K562 (cell line): ENCODE measurements around the gene SYCN. TPM values are rescaled to one million over a fixed set of nuclear protein-coding genes. Genes with fewer than 3 reads are reported as not detected.

Experiments used
- ATAC-seq: fragments of 200-7000 bp; cut with Tn5 transposase; 3 replicates; pipeline ENCODE4 v1.9.1; 2020; ENCODE audit warnings: moderate library complexity
- BruUV-seq: library from RNA; stranded (reverse); fragments of 400-500 nt; replicated peaks from 2 replicates; lab custom pipeline; 2021; lab: Mats Ljungman, UMichigan
- CTCF ChIA-PET: fragments of 300-600 bp; formaldehyde crosslinking; extraction: SDS; loops from one replicate; lab custom pipeline; 2021; ENCODE audit warnings: low intra/inter-chr PET ratio; lab: Yijun Ruan, JAX
- POLR2A ChIA-PET: fragments of 300-600, 350-650 bp; sonication (Branson Sonifier 250); formaldehyde crosslinking; extraction: SDS; loops from one replicate; lab custom pipeline; 2021; ENCODE audit warnings: antibody characterized with exemption, inconsistent platforms; lab: Yijun Ruan, JAX
- DNase-seq, 4 experiments: peaks; one replicate each; pipeline versions ENCODE4 v3.0.0 to v3.0.0-alpha.2; 2011 to 2018; ENCODE audit warnings: low spot score in 3 of 4, mixed read lengths in 3 of 4; ENCODE audit errors: extremely low read depth in 1 of 4
- FAIRE-seq: peaks from 2 replicates; lab custom pipeline; 2011; peaks lifted over from hg19 to GRCh38; lab: Jason Lieb, UNC
- H2AFZ ChIP-seq: 2 replicates; pipeline ENCODE4 v1.6.0; 2011; ENCODE audit warnings: low read depth, low read length, control low read depth, inconsistent platforms
- H3K27ac ChIP-seq: fragments of 200-600 bp; 3 replicates; pipeline ENCODE4 v1.8.0; 2011; ENCODE audit warnings: low read depth, mild to moderate bottlenecking, control low read depth, inconsistent platforms, low read length, moderate library complexity, mixed read lengths; ENCODE audit errors: extremely low read depth
- H3K27me3 ChIP-seq, 2 experiments: fragments of 300-600 bp in 1 of 2; 2 replicates in 1 of 2; 3 replicates in 1 of 2; pipeline versions ENCODE4 v1.6.0 to v1.8.0; 2011; ENCODE audit warnings: inconsistent platforms in 2 of 2, low read length in 2 of 2, mild to moderate bottlenecking in 1 of 2, mixed read lengths in 1 of 2, moderate library complexity in 1 of 2; ENCODE audit not compliant: control insufficient read depth in 2 of 2, insufficient read depth in 2 of 2
- H3K36me3 ChIP-seq: fragments of 300-600 bp; 3 replicates; pipeline ENCODE4 v1.8.0; 2011; ENCODE audit warnings: mild to moderate bottlenecking, low read length, inconsistent platforms; ENCODE audit not compliant: control insufficient read depth, insufficient read depth
- H3K4me1 ChIP-seq, 2 experiments: fragments of 200-600 bp in 1 of 2; replicated peaks in 1 of 2; 2 replicates in 1 of 2; 3 replicates in 1 of 2; pipeline versions ENCODE4 v1.5.1 to v1.8.0; 2011; ENCODE audit warnings: inconsistent platforms in 2 of 2, low read length in 2 of 2, mild to moderate bottlenecking in 1 of 2, mixed read lengths in 1 of 2, moderate library complexity in 1 of 2; ENCODE audit not compliant: control insufficient read depth in 2 of 2, insufficient read depth in 2 of 2
- H3K4me2 ChIP-seq: 2 replicates; pipeline ENCODE4 v1.6.1; 2011; ENCODE audit warnings: low read length, control low read depth, inconsistent platforms, mixed read lengths; ENCODE audit not compliant: insufficient read depth
- H3K4me3 ChIP-seq: fragments of 200-600 bp; sonication (generic), shearing (Covaris generic); 2 replicates; pipeline ENCODE4 v1.5.1; 2016; ENCODE audit warnings: control low read depth, inconsistent platforms
- H3K79me2 ChIP-seq: fragments of 200-600 bp; 3 replicates; pipeline ENCODE4 v1.8.0; 2011; ENCODE audit warnings: low read length, inconsistent platforms; ENCODE audit not compliant: control insufficient read depth, insufficient read depth
- H3K9ac ChIP-seq, 2 experiments: 2 replicates each; pipeline versions ENCODE4 v1.6.0 to v1.6.1; 2011; ENCODE audit warnings: low read depth in 2 of 2, low read length in 2 of 2, control low read depth in 1 of 2, inconsistent platforms in 1 of 2, mild to moderate bottlenecking in 1 of 2, mixed read lengths in 1 of 2; ENCODE audit not compliant: insufficient read depth in 1 of 2
- H3K9me1 ChIP-seq: one replicate; pipeline ENCODE4 v1.6.0; 2011; ENCODE audit warnings: inconsistent platforms, mild to moderate bottlenecking, low read length, moderate library complexity; ENCODE audit not compliant: control insufficient read depth, insufficient read depth
- H3K9me3 ChIP-seq: replicated peaks from 2 replicates; pipeline ENCODE4 v1.5.1; 2011; ENCODE audit warnings: low read depth, low read length, inconsistent platforms; ENCODE audit not compliant: control insufficient read depth, insufficient read depth
- H4K20me1 ChIP-seq: replicated peaks from 2 replicates; pipeline ENCODE4 v1.6.1; 2011; ENCODE audit warnings: low read length, inconsistent platforms, mixed read lengths; ENCODE audit not compliant: control insufficient read depth, insufficient read depth
- BRF1 ChIP-seq: IDR thresholded peaks from 3 replicates; pipeline ENCODE4 v1.6.1; 2011; ENCODE audit warnings: borderline replicate concordance, mild to moderate bottlenecking; ENCODE audit not compliant: insufficient read length; ENCODE audit errors: extremely low read depth
- TRIM28 ChIP-seq: fragments of 450-650 bp; IDR thresholded peaks from 2 replicates; pipeline ENCODE4 v1.6.1; 2017
- ZKSCAN1 ChIP-seq: fragments of 150-350 bp; IDR thresholded peaks from 2 replicates; pipeline ENCODE4 v1.6.1; 2016; ENCODE audit warnings: low read depth, low read length
- WGBS: fragments of 100-300 bp; shearing (Covaris generic); methylation state at CpG from one replicate; pipeline ENCODE4 v1.1.6; 2016; ENCODE audit warnings: low coverage, mixed read lengths; ENCODE audit not compliant: insufficient coverage; ENCODE audit errors: missing lambda C conversion rate; 5-methylcytosine and 5-hydroxymethylcytosine counted together
- in situ Hi-C: fragments of 300-500 bp; cut with MboI; formaldehyde crosslinking; loops from 4 replicates; pipeline ENCODE4 v1.15.0; 2018; ENCODE audit warnings: inconsistent platforms, mixed read lengths
- intact Hi-C: fragments of 100-400 bp; cut with micrococcal nuclease; formaldehyde crosslinking; loops from 2 replicates; pipeline ENCODE4 v1.14.2; 2022
- polyA plus RNA-seq, 8 experiments: library from polyadenylated mRNA; depleted of rRNA in 4 of 8; stranded (reverse) in 5 of 8; unstranded in 3 of 8; fragments of >200 nt; fragmentation: Nextera tagmentation in 2 of 8; fragmentation: Illumina TruSeq in 1 of 8; extraction: Ambion mirVana in 2 of 8; extraction: Trizol in 1 of 8; gene quantifications; 2 replicates each; pipeline versions ENCODE4 v1.2.1 to v1.2.3, GENCODE V29; 2011 to 2014; ENCODE audit warnings: inconsistent platforms in 1 of 8, missing spikeins in 1 of 8
- total RNA-seq, 7 experiments: library from RNA; depleted of rRNA in 6 of 7; stranded (reverse); fragments of >200 nt in 6 of 7; fragmentation: Illumina TruSeq in 2 of 7; extraction: Trizol in 2 of 7; gene quantifications; 2 replicates each; pipeline versions ENCODE4 v1.2.1 to v1.2.3, GENCODE V29; 2011 to 2021; ENCODE audit warnings: low replicate concordance in 1 of 7
- TF ChIP-seq, protein P1 (sequence below): IDR thresholded peaks from 3 replicates; pipeline ENCODE4 v1.6.1; 2011; ENCODE audit warnings: borderline replicate concordance, mild to moderate bottlenecking; ENCODE audit not compliant: insufficient read length, insufficient read depth

The SYCN gene
- total and polyA plus RNA-seq, 9 of the 15 experiments (the other 6 are each of a cell fraction or from before 2014, with no cell fraction given), result not detected

DNA sequence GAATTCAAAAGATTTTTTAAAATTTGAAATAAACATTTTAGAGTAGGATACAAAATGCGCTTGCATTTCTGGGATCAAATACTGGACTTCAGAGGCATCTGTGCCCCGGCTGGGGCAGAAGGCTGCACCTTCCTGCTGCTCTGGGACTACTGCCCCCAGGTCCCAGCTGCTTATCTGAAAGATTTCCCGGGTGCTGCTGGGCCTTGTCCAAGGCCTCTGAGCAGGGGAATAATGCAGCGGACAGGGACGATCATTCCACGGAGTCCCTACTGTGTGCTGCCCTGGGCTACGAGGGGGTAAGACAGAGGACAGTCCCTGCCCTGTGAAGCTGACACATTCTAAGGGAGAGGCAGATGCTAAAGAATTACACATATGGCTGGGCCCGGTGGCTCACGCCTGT is 40.4 kb downstream of the SYCN start:
- peaks cover 5% of the 10 kb centered on the region; the same call in 1 of the 3 replicates for H3K36me3 ChIP-seq
- H3K79me2 ChIP-seq, result peaks cover 34% of the 10 kb centered on the region
- H3K4me1 ChIP-seq, result peaks cover 11 to 43% of the 10 kb centered on the region in 2 experiments; a peak in 4 of 5 replicates
- no peak overlapping the region for H3K4me3 ChIP-seq
- FAIRE-seq (no peak), ATAC-seq (no peak), DNase-seq (no peak)
- TF ChIP-seq TRIM28 (no peak), ZKSCAN1 (peak; percentile 81), BRF1 (no peak)
- TF ChIP-seq, protein P1, sequence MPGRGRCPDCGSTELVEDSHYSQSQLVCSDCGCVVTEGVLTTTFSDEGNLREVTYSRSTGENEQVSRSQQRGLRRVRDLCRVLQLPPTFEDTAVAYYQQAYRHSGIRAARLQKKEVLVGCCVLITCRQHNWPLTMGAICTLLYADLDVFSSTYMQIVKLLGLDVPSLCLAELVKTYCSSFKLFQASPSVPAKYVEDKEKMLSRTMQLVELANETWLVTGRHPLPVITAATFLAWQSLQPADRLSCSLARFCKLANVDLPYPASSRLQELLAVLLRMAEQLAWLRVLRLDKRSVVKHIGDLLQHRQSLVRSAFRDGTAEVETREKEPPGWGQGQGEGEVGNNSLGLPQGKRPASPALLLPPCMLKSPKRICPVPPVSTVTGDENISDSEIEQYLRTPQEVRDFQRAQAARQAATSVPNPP, result no peak
- H3K9me3 ChIP-seq, result no peaks in the 10 kb centered on the region
- H3K27me3 ChIP-seq, result no peaks in the 10 kb centered on the region
- peaks cover 13% of the 10 kb centered on the region for H3K9me1 ChIP-seq
- ChIA-PET POLR2A (interaction anchor here (0.9 kb wide), 1 partner anchor 10 kb away, joined by 3 read pairs; no protein-coding TSS in a partner anchor), CTCF (no interaction called here)
- H3K27ac ChIP-seq, result no peak overlapping the region
- WGBS, result 69% methylated on average over 9 of the region's 9 CpGs
- in situ Hi-C loops, result no loop called here
- no peak overlapping the region; a peak in 1 of 4 replicates for H3K9ac ChIP-seq
- intact Hi-C loops, result no loop called here
- H2AFZ ChIP-seq, result no peak overlapping the region
- no peak overlapping the region for H3K4me2 ChIP-seq
- BruUV-seq, result no TSS peak
- H4K20me1 ChIP-seq, result peaks cover 27% of the 10 kb centered on the region
